IPS DF 4.7 (cell line): ENCODE data around the gene RPL36A.
A peak's percentile ranks its signal among the peaks of the same experiment; 100 is the strongest.

Source experiments
- DNase-seq: peaks from one replicate; pipeline ENCODE4 v3.0.0-alpha.2; 2013; ENCODE audit warnings: low spot score; ENCODE audit errors: extremely low read depth

The RPL36A gene

DNA sequence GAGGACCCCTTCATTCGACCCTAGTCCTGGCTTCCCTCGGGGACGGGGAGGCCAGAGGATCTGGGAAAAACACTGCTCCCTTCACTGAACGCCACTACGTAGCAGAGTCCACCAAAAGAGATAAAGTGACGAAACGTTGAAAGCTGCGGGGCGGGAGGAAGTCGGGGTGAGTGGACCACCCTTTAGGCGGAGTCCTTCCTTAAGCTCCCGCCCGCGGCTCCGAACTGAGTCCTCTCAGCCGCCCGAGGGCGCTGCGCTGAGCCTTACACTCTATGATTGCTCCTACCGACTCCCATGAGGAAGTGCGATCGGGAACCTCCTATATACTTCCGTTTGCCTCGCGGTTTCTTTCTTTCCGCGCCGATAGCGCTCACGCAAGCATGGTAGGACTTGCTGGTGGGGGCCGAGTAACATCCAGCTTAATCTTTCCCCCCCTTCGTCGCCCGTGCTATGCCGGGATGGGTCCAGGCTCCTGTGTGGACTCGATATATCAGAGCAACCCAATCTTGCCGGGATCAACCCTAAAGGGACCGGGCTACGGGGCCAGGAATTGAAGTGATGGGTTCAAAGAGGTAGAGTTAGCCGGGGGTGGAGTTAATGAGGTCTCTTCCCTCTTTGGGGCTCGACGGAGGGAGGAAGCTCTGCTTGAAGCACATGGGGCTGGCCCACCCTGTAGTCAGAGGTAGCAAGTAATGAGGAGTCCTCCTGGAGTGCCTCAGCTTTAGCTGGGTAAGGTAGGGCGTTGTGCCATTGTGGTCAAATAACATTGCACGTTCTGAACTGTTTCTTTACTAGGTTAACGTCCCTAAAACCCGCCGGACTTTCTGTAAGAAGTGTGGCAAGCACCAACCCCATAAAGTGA lies at the start of gene RPL36A:
Gene RPL36A (plus strand): TSS at position 348 of the 862 bp plus-strand sequence. CDS start 33 bp downstream, at position 381.
- DNase-seq, result peak; percentile 64

DNA sequence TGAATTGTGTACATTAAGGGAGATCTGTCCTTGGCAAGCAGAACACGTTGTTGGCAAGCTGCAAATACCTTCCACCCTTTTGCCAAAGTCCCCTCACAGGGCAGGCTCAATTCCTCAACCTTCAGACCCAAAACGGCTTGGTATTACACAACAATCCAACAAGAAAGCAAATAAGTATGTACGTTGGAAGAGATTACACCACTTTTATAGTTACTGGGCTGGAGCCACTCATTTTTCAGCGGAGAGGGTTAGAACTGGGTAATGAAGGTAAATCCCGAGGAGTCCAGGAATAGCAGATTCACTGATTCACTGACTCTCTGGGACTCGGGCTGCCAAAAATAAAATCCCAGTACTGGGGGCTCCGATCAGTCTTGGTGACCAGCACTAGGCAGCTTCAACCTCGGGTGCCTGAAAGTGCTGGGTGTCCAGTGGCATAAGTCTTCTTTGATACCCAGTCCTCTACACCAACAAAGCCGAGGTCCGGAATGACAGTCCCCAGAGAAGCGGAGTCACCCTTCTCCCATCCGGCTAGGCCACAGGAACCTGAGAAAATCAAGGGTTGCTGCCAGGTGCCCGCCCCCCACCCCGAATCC lies 42.9 kb upstream of the RPL36A start:
- DNase-seq, result no peak

DNA sequence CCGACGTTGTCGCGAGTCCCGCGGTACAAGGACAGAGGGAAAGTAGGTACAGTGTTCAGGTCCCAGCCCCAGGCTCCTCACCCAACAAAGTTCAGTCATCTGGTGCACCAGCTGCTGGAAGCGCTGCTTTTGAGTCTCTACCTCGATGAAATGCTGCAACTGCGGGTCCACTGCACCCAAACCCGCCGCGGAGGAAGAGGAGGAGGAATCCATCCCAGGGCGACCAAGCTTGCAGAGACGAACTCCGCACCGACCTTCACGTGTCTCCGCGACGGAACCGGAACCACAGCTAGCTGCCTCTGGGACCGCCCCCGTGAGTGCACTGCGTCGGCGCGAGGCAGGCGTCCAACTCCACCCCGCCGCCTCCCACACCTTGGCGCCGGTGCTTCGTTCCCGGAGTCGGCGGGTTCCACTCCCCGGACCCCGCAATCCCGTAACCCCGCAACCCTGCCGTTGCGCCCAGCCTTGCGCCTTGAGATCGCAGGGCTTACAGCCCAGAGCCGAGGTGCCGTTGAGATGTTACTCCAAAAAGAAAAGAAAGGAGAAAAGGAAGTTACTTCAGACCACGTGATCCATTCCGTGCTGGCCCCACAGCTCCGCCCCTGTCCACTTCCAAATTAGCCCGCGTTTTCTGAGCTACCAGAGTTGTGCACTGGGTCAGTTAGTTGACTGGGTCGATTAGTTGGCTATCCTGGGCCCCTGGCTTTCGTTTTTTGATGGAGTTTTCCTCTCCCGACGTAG lies 42.2 kb upstream of the RPL36A start, which contains the start of gene TIMM8A:
Gene TIMM8A (minus strand): TSS at position 291 of the 741 bp plus-strand sequence. CDS start 78 bp downstream, at position 213.
- DNase-seq, result no peak

DNA sequence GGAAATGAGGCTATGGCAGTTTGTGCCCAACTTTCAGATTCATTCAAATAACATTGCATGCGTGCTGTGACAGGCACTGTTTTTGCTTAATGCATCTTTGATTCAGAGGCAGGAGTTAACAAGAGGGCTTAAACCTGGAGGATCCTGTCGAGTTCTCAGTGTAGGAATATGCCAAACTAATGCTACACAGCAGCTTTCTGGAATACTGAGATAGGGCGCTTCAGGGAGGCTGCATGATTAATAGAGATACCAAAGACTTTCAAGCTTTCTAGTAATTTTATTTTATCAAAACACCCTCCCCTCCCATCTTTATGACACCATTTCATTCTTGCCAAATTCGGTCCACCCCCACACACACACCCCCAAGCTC lies 41.6 kb upstream of the RPL36A start:
- no peak for DNase-seq

DNA sequence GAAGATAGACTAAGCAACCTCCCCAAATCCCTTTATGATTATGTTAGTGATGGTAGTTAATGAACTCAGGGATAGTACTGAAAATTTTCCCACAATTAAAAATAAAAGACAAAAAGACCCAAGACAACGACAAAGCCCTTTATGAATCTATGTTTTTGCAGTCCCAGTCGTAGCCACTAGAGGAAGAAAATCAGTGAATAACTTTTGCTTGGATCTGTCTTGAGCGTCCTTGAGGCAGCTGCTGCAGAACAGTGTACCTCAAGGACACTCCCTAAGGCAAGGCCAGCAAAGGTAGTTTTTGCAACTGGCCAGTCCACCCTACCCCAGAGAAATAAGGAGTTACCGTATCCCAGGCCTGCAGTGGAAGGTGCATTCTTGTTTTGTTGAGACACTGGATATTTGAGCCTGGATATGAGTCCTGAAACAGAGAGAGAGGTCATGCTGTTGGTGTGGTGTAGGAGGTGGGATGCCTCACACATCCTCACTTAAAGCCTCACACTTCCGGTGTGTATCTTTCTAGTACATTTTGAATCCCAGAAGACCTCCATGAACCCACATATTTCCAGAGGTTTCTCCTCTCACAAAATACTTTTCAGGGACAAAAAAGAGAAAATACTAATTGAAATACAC lies 33.5 kb upstream of the RPL36A start:
- no peak for DNase-seq

DNA sequence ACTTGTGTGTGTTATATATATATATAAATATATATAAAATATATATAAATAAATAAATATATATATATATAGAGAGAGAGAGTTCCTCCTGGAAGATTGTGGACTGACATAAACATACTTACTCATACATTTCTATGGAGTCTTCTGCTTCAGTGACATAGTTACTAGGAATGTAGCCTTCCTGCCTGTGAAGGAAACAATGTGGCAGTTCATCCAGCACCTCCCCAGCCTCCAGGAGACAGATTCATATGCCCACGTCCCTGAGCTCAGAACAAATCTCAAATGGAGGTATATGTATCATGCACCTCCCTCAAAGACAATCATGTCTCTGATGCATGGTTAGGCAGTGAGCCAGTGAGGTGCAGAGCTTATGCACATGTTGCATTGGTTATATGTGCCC lies 30.8 kb upstream of the RPL36A start:
- DNase-seq, result no peak

DNA sequence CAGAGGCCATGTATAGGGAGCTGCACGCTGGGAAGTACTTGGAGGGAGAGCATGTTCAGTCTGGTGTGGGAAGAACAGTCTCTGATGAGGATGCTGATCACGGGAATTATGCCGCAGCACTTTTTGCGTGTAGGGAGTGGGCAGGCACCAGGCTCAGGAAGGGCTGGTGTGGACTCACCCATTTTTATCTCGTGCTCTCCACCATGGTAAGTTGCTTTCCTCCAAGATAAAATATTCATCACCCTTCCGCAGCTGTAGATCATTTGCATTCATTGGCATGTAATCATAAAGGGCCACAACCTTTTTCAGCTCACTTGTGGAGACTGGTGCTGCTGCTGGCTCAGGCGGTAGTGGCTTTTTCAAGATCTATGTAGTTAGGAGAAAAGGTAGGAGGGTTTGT lies 30.4 kb upstream of the RPL36A start:
- DNase-seq, result no peak

DNA sequence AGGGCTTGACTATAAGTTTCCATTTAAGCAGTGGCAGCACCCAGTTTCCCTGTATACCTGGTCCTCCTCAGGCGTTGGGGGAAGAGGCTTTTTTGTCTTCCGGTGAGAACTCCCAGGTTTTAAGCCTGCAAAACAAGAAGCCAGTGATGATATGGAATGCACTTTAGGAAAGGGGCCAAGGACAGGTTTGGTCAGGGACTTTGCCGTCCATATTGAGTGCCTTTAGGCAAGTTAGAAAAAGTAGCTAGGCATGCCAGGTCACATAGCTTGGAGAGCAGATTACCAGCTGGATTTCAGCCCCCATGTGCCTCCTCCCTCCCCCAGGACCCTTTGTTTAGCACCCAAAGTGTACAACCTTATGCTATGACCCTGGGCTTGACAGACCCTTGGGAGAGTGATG lies 28.7 kb upstream of the RPL36A start:
- DNase-seq, result no peak

DNA sequence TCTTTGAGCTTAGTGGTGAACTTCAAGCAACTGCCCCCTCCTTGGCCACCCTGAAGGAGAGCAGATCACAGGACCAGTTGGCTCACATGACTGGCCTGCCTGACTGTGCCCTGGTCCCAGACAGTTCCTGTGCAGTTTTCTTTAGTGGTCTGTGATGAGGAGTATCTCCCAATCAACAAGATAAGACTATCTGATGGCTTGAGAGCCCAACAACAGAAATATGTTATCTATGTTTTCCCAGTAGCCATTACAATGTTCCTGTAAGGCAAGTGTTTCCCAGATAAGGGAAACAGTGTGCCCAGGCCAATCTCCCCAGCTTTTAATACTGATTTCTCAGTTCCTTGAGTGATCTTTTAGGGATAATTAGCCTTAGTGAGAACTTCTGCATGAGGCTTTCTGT lies 28.1 kb upstream of the RPL36A start:
- no peak for DNase-seq

DNA sequence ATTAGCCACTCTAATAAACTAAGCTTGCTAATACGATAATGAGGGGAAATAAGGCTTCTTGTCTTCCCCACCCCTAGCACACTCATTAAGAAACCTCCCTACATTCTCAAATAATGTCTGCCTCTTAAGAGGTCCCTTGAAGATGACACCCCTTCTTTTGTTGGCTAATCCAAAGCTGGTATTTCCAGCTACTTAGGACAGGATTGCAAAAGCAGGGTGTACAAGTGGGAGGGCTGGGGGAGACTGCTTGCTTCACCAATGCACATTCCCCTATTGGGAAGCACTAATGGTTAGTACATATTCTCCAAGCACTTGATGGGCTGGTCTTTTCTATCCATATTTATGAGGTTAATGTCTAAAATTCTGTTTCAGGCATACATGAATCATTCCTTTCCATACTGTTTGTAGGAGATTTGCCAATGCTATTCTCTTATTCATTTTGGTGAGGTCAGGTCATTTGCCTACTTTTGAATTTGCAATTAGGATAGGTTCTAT lies 25.5 kb upstream of the RPL36A start:
- no peak for DNase-seq

DNA sequence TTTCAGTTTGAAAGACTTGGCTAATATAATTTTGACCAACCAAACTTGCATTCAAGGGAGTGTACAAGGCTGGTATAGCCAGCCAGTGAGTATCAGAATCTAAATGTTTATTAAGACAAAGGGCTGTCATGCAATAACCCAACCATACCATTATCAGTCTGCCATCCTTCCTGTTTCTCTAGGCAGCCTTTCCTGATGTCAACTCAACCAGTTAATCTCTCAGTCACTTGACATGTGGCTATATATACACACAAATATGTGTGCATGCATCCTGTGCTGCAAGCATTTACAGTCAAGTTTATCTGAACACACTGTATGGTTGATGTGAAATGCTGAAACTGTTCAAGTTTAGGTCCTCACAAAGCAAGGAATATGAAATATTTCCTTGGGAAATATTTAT lies 22.0 kb upstream of the RPL36A start:
- DNase-seq, result no peak

DNA sequence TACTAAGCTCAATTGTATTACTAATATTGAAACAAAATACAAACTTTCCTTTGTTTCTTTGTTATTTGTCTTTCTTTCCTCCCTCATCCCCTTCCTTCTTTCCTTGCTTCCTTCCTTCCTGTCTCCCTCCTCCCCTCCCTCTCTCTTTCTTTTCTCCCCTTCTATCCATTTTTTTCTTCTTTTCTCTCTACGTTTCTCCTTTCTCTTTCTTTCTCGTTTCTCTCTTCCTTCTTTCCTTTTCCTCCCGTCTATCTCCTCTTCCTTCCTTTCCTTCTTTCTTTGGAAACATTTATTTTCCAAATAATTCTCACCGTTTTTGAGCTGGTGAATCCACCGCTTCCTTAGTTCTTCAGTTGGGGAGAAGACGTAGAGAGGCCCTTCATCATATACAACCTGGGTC lies 21.1 kb upstream of the RPL36A start:
- no peak for DNase-seq

DNA sequence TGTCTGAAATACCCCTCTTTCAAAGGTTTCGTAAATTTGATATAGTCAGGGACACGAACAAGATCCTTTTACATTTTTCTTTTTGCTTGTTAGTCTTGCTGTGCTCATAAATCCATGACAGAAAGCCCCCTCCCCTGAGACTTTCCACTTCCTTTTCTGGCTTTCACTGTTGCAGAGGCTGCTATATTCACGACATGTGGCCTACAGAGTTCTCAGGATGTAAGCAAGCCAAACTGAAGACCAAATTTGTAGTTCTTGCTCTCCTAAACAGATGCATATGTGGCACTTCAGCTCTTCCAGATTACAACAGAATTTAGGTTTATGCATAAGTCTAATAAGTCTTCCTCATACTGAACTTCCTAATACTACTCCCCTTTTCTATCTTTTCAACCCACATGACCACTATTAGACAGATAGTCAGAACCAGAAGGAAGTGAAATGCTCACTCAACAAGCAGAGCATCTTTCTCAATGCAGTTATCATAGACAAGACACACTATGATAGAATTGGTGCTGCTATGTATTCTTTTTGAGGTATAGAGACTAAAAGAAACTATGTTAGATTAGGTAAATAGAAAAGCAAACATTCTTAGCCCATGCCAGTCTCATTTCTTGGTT lies 19.8 kb upstream of the RPL36A start:
- no peak for DNase-seq

DNA sequence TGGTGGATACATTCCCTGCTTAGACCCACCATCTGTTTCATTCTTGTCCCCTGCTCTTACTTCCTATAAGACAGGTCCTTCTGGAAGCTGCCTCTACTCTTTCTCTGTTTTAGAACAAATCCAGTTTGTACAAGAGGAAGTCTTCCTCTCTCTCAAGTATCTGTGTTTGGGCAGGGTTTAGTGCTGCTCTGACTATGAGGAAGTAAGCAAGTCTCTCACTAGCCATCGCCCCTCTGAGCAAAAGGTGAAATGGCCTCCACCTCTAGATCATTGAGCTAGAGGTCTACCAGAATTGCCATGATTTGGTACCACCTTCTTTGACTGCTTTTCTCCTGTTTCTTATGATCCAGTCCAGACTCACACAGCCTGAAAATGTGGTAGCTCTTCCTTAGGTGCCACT lies 13.3 kb upstream of the RPL36A start:
- DNase-seq, result no peak

DNA sequence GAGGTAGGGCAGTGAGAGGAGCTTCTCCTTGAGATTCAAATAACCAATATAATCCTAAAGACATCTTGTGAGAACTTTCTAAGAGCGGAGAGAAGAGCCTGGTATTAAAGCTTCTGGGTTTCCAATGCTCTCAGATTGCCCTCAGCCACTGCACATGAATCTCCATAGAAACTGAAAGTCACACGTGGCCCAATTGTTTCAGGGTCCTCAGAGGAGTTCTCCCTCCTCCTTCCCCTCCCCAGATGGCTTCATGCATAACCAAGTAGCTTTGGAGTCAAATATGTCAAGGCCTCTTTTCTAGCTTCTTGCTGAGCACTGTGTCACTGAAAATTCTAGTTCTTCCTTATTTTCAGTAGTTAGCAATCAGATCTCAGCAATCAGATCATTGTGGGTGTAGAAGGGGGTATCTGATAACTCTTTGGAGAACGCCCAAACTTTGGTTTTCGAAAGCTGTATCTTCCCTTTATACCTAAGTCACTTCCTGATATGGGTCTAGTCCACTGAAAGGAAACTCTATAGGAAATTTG lies 7.1 kb upstream of the RPL36A start:
- no peak for DNase-seq

DNA sequence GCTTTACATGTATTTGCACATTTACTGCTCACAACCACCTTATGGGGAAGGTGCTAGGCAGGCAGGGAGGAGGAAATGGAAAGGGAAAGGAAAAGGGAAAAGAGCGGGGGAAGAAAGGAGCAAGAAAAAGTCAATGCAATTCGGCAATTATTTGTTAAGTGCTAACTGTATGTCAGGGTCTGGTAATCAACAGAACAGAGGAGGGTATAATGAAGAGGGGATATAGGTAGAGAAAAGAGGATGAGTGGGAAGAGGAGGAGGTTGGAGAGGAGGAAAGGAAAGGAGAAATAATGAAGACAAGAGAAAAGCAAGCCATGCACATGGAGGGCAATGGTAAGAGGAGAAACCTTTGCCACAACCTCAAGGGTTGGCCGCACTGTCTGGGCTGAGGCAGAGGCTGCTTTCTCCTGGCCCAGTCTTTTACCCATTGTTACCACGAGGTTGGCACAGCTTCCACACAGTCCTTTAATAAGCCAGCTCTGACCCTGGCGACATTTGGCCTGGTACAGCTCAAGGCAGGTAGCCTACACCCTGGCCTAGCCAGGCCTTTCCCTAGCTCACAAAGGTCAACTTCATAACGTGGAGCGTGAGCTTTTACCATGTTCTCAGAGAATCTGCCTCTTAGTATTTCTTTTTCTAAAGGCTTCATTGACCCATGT lies 5.7 kb upstream of the RPL36A start:
- no peak for DNase-seq

DNA sequence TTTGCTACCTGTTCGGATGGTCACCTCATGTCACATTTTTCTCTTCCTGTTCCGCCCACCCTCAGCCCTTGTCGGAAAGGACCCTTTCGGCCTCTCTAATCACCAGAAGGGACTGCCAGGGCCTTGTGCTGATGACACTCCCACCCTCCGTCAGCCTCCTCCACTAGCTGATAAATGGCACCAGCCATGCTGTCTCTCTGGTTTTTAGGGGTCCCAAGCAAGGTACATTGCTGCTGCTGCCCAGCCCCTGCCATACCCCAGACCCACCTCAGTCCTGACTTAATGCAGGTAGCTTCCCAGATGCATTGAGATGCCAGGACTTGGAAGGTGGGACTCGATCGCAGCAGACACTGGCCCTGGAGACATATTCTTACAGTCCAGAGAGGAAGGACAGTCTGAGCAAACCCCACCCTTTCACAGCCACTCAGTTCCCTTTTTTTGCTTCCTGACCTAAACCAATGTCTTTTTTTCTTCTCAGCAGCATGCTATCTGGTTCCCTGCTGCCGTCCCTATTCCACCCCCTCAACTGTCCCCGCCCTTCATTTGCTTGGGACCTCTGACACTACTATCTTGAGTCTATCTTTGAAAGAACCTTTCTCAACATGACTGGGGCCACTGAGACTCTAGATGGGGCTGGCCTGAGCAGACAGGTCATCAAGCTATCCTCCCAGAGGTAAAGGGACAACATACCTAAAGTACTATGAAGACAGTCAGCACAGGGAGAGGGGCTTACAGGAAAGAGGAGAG lies 4.8 kb upstream of the RPL36A start, which contains the start of gene BTK:
Gene BTK (minus strand): TSS at position 397 of the 747 bp plus-strand sequence. CDS start 10,907 bp downstream, outside the sequence.
- DNase-seq, result no peak

DNA sequence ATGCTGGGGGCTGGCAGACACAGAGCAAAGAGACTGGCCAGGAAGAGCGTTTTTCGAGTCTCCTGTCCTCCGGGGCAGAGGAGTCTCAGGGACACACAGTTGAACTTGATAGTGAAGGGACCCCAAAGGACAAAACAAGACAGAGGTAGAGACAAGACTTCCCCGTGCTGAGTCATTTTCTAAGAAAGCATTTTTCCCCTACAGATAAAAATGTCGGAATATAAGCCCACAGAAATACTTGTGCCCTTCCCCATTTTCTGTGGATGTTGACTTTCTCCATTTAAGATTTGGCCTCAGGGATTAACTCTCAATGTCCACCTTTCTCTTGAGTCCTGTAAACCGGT lies 4.3 kb upstream of the RPL36A start:
- no peak for DNase-seq

DNA sequence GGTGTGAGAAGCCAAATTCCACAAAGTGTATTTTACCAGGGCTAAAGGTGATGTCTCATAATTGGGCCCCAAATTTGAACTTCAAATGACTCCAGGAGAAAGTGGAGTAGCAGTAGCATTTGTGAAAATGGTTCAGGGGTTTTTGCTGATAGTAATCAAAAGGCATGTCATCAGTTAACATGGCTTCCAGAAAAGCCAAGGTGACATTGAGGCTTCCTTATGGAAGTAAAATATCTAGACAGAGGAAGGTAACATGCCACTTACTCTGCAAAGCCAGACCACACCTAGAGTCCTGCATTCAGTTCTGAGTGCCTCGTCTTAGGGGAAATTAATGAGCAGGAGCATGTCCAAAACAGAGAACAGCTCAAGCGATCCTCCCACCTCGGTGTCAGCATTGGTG lies 2.2 kb upstream of the RPL36A start:
- no peak for DNase-seq

DNA sequence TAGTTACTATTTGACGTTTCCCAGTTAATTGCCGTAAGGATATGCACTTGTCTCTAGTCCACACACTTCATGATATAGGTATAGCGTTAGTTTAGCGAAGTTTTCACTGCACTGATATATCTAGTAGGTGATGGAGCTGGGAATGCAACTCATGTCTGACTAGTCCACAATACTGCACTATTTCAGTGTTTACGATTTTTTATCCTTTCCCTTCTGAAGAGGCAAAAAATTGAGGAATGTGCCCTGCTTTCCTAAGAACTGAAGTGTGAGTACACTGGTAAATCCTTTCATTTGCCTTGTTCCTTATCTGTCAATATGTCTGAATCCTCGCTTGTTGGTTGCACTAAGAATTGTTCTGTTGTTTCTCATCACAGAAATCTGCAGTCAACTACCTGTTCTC lies 1.0 kb downstream of the RPL36A start:
- no peak for DNase-seq
